Activated B cell treated with CpG ODN at 0.5 μM for 24 hours (primary cell): Measurements from ENCODE around the gene TEX35. TPM values are rescaled to one million over a fixed set of nuclear protein-coding genes. Genes with fewer than 3 reads are reported as not detected.

Experiments
- ATAC-seq: fragments of 200-7000 bp; cut with Tn5 transposase; one replicate; pipeline ENCODE4 v1.10.0; 2021; ENCODE audit warnings: low read depth, mild to moderate bottlenecking, moderate library complexity
- CTCF ChIA-PET: fragments of 350-600 bp; sonication (Branson Sonifier 250); formaldehyde crosslinking; loops from one replicate; lab custom pipeline; 2021; ENCODE audit warnings: antibody characterized with exemption; lab: Charles Lee
- POLR2A ChIA-PET: fragments of 350-600 bp; sonication (Branson Sonifier 250); formaldehyde crosslinking; loops from one replicate; lab custom pipeline; 2021; ENCODE audit warnings: antibody characterized with exemption; lab: Charles Lee
- DNase-seq: peaks from one replicate; pipeline ENCODE4 v3.0.0; 2022
- H3K27ac Mint-ChIP-seq: one replicate; pipeline ENCODE4 v1.8.0; 2020; ENCODE audit warnings: mixed read lengths
- H3K27me3 Mint-ChIP-seq: one replicate; pipeline ENCODE4 v1.8.0; 2021; ENCODE audit warnings: mixed read lengths
- H3K36me3 Mint-ChIP-seq: one replicate; pipeline ENCODE4 v1.8.0; 2021; ENCODE audit warnings: low read depth, mixed read lengths
- H3K4me1 Mint-ChIP-seq: one replicate; pipeline ENCODE4 v1.8.0; 2021; ENCODE audit warnings: mixed read lengths
- H3K4me3 Mint-ChIP-seq: one replicate; pipeline ENCODE4 v1.8.0; 2020; ENCODE audit warnings: mild to moderate bottlenecking, mixed read lengths
- H3K9me3 Mint-ChIP-seq: one replicate; pipeline ENCODE4 v1.8.0; 2020; ENCODE audit warnings: mixed read lengths
- CTCF ChIP-seq: fragments of 200-600 bp; IDR thresholded peaks from one replicate; pipeline ENCODE4 v1.8.0; 2022; ENCODE audit warnings: antibody characterized with exemption, mild to moderate bottlenecking
- intact Hi-C: fragments of 100-400 bp; cut with micrococcal nuclease; formaldehyde crosslinking; loops from one replicate; pipeline ENCODE4 v1.15.1; 2024
- total RNA-seq: library from RNA; stranded (reverse); gene quantifications from 2 replicates; pipeline ENCODE4 v1.2.3, GENCODE V29; 2022

The TEX35 gene
- total RNA-seq: not detected in 2 replicates

GRCh38 chr1:178512566-178513277, at the start of gene TEX35:
TEX35 (plus strand) TSS chr1:178513109; CDS start chr1:178513189, 80 bp downstream.
- CTCF ChIA-PET: no interaction called here
- Mint-ChIP-seq H3K36me3 (no peaks in the 10 kb centered on the region), H3K27ac (no peak within 1 kb of the TSS), H3K4me3 (no peak within 1 kb of the TSS), H3K4me1 (no peaks in the 10 kb centered on the region), H3K27me3 (peaks cover 2% of the 10 kb centered on the region), H3K9me3 (no peaks in the 10 kb centered on the region)
- ATAC-seq (no peak), DNase-seq (no peak)
- TF ChIP-seq CTCF: no peak
- POLR2A ChIA-PET: no interaction called here
- intact Hi-C loops: no loop called here

- Mint-ChIP-seq H3K9me3 (no peaks in the 10 kb centered on the region), H3K27me3 (no peaks in the 10 kb centered on the region), H3K4me3 (no peak overlapping the region), H3K36me3 (no peaks in the 10 kb centered on the region), H3K4me1 (no peaks in the 10 kb centered on the region), H3K27ac (no peak overlapping the region)
- ChIA-PET POLR2A (no interaction called here), CTCF (no interaction called here)
- intact Hi-C loops: no loop called here
- TF ChIP-seq CTCF: no peak
- no peak for ATAC-seq
- no peak for DNase-seq
Measured at GRCh38 chr1:178464141-178464540, 48.8 kb upstream of the TEX35 start.

- H3K27me3 Mint-ChIP-seq: no peaks in the 10 kb centered on the region
Measured at GRCh38 chr1:178464566-178464965, 48.3 kb upstream of the TEX35 start.

GRCh38 chr1:178465011-178465410, 47.9 kb upstream of the TEX35 start:
- no peak for TF ChIP-seq CTCF
- intact Hi-C loops: no loop called here
- Mint-ChIP-seq H3K4me3 (no peak overlapping the region), H3K27ac (no peak overlapping the region), H3K36me3 (no peaks in the 10 kb centered on the region), H3K9me3 (no peaks in the 10 kb centered on the region), H3K27me3 (no peaks in the 10 kb centered on the region), H3K4me1 (no peaks in the 10 kb centered on the region)
- CTCF ChIA-PET: no interaction called here
- DNase-seq (no peak), ATAC-seq (no peak)
- POLR2A ChIA-PET: interaction anchor here (0.7 kb wide), 1 partner anchor 61 kb away, joined by 3 read pairs; no protein-coding TSS in a partner anchor

More at GRCh38 chr1:178464566-178464965, 48.3 kb upstream of the TEX35 start:
- TF ChIP-seq CTCF: no peak
- Mint-ChIP-seq H3K9me3 (no peaks in the 10 kb centered on the region), H3K27ac (no peak overlapping the region), H3K4me3 (no peak overlapping the region), H3K4me1 (no peaks in the 10 kb centered on the region), H3K36me3 (no peaks in the 10 kb centered on the region)
- ChIA-PET POLR2A (interaction anchor here (0.7 kb wide), 1 partner anchor 60 kb away, joined by 3 read pairs; no protein-coding TSS in a partner anchor), CTCF (no interaction called here)
- DNase-seq (no peak), ATAC-seq (no peak)
- intact Hi-C loops: no loop called here

- Mint-ChIP-seq H3K4me1 (no peaks in the 10 kb centered on the region), H3K27ac (no peak overlapping the region), H3K36me3 (no peaks in the 10 kb centered on the region), H3K9me3 (no peaks in the 10 kb centered on the region), H3K4me3 (no peak overlapping the region), H3K27me3 (peaks cover 3% of the 10 kb centered on the region)
- intact Hi-C loops: no loop called here
- TF ChIP-seq CTCF: no peak
- ATAC-seq (no peak), DNase-seq (no peak)
- ChIA-PET CTCF (no interaction called here), POLR2A (no interaction called here)
Measured at GRCh38 chr1:178467837-178468236, 45.1 kb upstream of the TEX35 start.
